Effector memory CD4-positive, alpha-beta T cell (primary cell): ENCODE data around the gene BCAS4.

Experiments
- DNase-seq, 3 donors: peaks; one replicate each; pipeline ENCODE4 v3.0.0-alpha.2; 2020
- H3K27ac ChIP-seq: 2 replicates; pipeline ENCODE4 v1.7.0; 2013; ENCODE audit warnings: mild to moderate bottlenecking, low read length, moderate library complexity; ENCODE audit not compliant: insufficient read depth, poor library complexity, severe bottlenecking
- H3K27me3 ChIP-seq: replicated peaks from 2 replicates; pipeline ENCODE4 v1.7.0; 2013; ENCODE audit warnings: mild to moderate bottlenecking, low read length; ENCODE audit not compliant: insufficient read depth, control insufficient read depth, poor library complexity, severe bottlenecking
- H3K36me3 ChIP-seq: 2 replicates; pipeline ENCODE4 v1.7.0; 2013; ENCODE audit warnings: mild to moderate bottlenecking, low read length, moderate library complexity; ENCODE audit not compliant: control insufficient read depth, insufficient read depth
- H3K4me1 ChIP-seq: 2 replicates; pipeline ENCODE4 v1.7.0; 2013; ENCODE audit warnings: low read length, mild to moderate bottlenecking; ENCODE audit not compliant: control insufficient read depth, insufficient read depth, poor library complexity, severe bottlenecking
- H3K4me3 ChIP-seq: 2 replicates; pipeline ENCODE4 v1.7.0; 2013; ENCODE audit warnings: low read length, low read depth, mild to moderate bottlenecking; ENCODE audit not compliant: insufficient read depth, poor library complexity, severe bottlenecking
- H3K9me3 ChIP-seq: 2 replicates; pipeline ENCODE4 v1.7.0; 2013; ENCODE audit warnings: mild to moderate bottlenecking, low read length, moderate library complexity; ENCODE audit not compliant: control insufficient read depth

The BCAS4 gene

DNA sequence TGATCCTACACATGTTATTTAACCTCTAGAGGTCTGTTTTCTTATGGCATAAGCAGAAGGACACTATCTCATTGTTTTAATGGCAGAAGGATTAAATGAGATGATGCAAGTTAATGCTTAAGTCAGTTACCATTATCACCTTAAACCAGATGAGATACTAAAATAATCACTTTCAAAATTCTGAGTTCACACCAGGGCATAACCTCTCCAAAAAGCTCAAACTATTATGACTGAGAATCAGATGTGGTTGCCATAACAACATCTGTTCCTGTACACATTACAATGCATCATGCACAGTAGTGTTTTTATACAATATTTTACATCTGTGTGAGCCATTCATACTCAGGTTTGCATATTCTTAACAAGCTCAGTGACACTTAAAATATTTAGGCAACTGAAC, 126.1 kb downstream of the BCAS4 start:
- H3K27ac ChIP-seq, result no peak overlapping the region
- no peak overlapping the region for H3K4me3 ChIP-seq
- H3K36me3 ChIP-seq, result no peaks in the 10 kb centered on the region
- no peak for DNase-seq
- H3K27me3 ChIP-seq, result no peaks in the 10 kb centered on the region
- no peaks in the 10 kb centered on the region for H3K9me3 ChIP-seq
- H3K4me1 ChIP-seq, result peaks cover 37% of the 10 kb centered on the region

GRCh38 chr20:50921803-50922501, 127.1 kb downstream of the BCAS4 start:
- Histone ChIP-seq H3K36me3 (no peaks in the 10 kb centered on the region), H3K4me3 (no peak overlapping the region), H3K9me3 (no peaks in the 10 kb centered on the region), H3K27me3 (no peaks in the 10 kb centered on the region), H3K27ac (no peak overlapping the region), H3K4me1 (peaks cover 35% of the 10 kb centered on the region)
- DNase-seq, result no peak

DNA sequence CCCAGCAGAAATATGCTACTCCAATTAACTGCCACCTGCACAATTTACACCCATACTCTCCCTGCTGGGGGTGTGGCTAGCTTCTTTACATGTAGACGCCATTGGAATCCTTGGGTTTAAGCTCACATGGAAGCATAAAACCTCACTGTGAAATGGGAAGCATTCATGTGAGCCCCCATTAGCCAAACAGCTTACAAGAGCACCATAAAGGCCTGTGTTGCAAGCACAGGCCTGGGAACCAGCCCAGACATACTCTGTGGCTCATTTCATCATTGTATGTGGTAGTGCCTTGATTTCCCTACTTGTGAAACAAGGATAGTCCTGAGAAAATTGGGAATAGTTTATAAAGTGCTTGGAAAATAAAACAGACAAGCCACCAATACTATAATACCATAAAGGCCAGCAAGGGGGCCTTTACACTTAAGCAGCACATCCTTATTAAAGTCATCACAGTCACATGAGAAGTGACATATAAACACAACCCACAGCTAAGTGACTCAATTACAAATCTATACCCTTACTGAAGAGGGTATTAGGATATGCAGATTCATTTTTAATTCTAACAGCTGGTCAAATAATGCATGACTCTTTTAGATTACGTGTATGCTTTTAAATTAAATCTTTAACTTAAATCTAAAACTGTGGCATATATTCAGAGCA, 129.5 kb downstream of the BCAS4 start:
- no peak overlapping the region for H3K4me3 ChIP-seq
- no peaks in the 10 kb centered on the region for H3K27me3 ChIP-seq
- peaks cover 43% of the 10 kb centered on the region for H3K4me1 ChIP-seq
- no peaks in the 10 kb centered on the region for H3K9me3 ChIP-seq
- H3K27ac ChIP-seq, result no peak overlapping the region
- H3K36me3 ChIP-seq, result peaks cover 5% of the 10 kb centered on the region
- no peak for DNase-seq

DNA sequence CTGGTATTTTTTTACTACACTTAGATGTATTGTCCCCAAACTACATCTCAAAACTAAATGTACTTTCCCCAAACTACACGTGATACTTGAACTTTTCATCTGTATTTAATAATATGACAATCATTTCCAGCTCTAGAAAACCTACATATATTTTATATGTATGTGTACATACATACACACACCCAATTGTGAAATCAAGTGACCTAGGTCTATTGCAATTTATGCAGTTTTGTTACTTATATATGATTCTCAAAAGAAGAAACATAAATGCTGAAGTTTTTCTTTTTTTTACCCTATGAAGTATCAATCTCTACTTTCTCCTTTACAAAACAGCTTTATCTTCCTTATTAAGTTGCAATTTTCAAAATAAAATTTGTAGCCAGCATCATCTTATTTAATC, 131.7 kb downstream of the BCAS4 start:
- Histone ChIP-seq H3K4me3 (no peak overlapping the region), H3K27ac (no peak overlapping the region), H3K27me3 (no peaks in the 10 kb centered on the region), H3K9me3 (no peaks in the 10 kb centered on the region), H3K36me3 (peaks cover 5% of the 10 kb centered on the region), H3K4me1 (peaks cover 40% of the 10 kb centered on the region)
- no peak for DNase-seq
